ENCODE results near the gene ZC3H10.
"Not testable (repeated sequence)": the region's sequence is repeated elsewhere in the genome, so short reads cannot be mapped to it uniquely, and the experiment has no call there.

The ZC3H10 gene

GRCh38 chr12:56117778-56118687 lies at the start of gene ZC3H10:
Gene ZC3H10 (plus strand): TSS chr12:56118266. CDS start chr12:56120563, 2,297 bp downstream.
- Histone ChIP-seq H3K27ac (peak within 1 kb of the TSS; percentile 94), H3K36me3 (peaks cover 38% of the 10 kb centered on the region), H3K9me3 (no peaks in the 10 kb centered on the region), H3K27me3 (no peaks in the 10 kb centered on the region), H3K4me1 (peaks cover 25% of the 10 kb centered on the region), H3K4me2 (peak within 1 kb of the TSS; percentile 93), H3K9ac (peak within 1 kb of the TSS; percentile 95), H3K4me3 (peak within 1 kb of the TSS; percentile 78), H4K20me1 (peaks cover 9% of the 10 kb centered on the region; the same call in 1 of the 2 replicates)
- TF ChIP-seq Cebpa-rat (IDR thresholded peaks at IDR 0.05), result no peak

- no peaks in the 10 kb centered on the region for H3K36me3 ChIP-seq
- H3K27me3 ChIP-seq, result no peaks in the 10 kb centered on the region
- H3K4me1 ChIP-seq, result no peaks in the 10 kb centered on the region
- no peak overlapping the region for H3K9ac ChIP-seq
- no peaks in the 10 kb centered on the region for H4K20me1 ChIP-seq
- H3K4me3 ChIP-seq, result no peak overlapping the region
- TF ChIP-seq Cebpa-rat (IDR thresholded peaks at IDR 0.05), result no peak
- H3K4me2 ChIP-seq, result no peak overlapping the region
- no peak overlapping the region for H3K27ac ChIP-seq
- no peaks in the 10 kb centered on the region for H3K9me3 ChIP-seq
Measured at GRCh38 chr12:56071648-56072047, 46.4 kb upstream of the ZC3H10 start.

- H3K36me3 ChIP-seq, result no peaks in the 10 kb centered on the region
- H3K27ac ChIP-seq, result no peak overlapping the region
- peaks cover 6% of the 10 kb centered on the region for H3K4me1 ChIP-seq
- no peak overlapping the region for H3K4me3 ChIP-seq
- no peaks in the 10 kb centered on the region for H3K9me3 ChIP-seq
- H3K4me2 ChIP-seq, result no peak overlapping the region
- H3K27me3 ChIP-seq, result peaks cover 15% of the 10 kb centered on the region
- H3K9ac ChIP-seq, result no peak overlapping the region
- H4K20me1 ChIP-seq, result no peaks in the 10 kb centered on the region
- no peak for TF ChIP-seq Cebpa-rat (IDR thresholded peaks at IDR 0.05)
Measured at GRCh38 chr12:56074396-56074795, 43.7 kb upstream of the ZC3H10 start.

- H3K9ac ChIP-seq, H4K20me1 ChIP-seq, H3K4me2 ChIP-seq, H3K36me3 ChIP-seq, H3K4me3 ChIP-seq, H3K27ac ChIP-seq, H3K9me3 ChIP-seq: not testable (repeated sequence)
- peaks cover 28% of the 10 kb centered on the region for H3K4me1 ChIP-seq
- peaks cover 42% of the 10 kb centered on the region for H3K27me3 ChIP-seq
Measured at GRCh38 chr12:56077966-56078365, 40.1 kb upstream of the ZC3H10 start.

GRCh38 chr12:56078427-56078826 lies 39.6 kb upstream of the ZC3H10 start:
- H4K20me1 ChIP-seq, result no peaks in the 10 kb centered on the region
- TF ChIP-seq Cebpa-rat (IDR thresholded peaks at IDR 0.05), result no peak
- peaks cover 28% of the 10 kb centered on the region for H3K4me1 ChIP-seq
- H3K9ac ChIP-seq, result no peak overlapping the region
- no peak overlapping the region for H3K27ac ChIP-seq
- no peak overlapping the region for H3K4me3 ChIP-seq
- no peaks in the 10 kb centered on the region for H3K9me3 ChIP-seq
- H3K27me3 ChIP-seq, result peaks cover 42% of the 10 kb centered on the region
- H3K4me2 ChIP-seq, result no peak overlapping the region; the same call in 1 of the 2 replicates
- H3K36me3 ChIP-seq, result no peaks in the 10 kb centered on the region

- peaks cover 28% of the 10 kb centered on the region for H3K4me1 ChIP-seq
- peak overlapping the region; percentile 66 for H3K4me3 ChIP-seq
- H3K9ac ChIP-seq, result peak overlapping the region; percentile 21; the same call in 1 of the 2 replicates
- H3K36me3 ChIP-seq, result no peaks in the 10 kb centered on the region
- H3K4me2 ChIP-seq, result peak overlapping the region; percentile 91
- no peaks in the 10 kb centered on the region for H3K9me3 ChIP-seq
- TF ChIP-seq Cebpa-rat (IDR thresholded peaks at IDR 0.05), result no peak
- peaks cover 42% of the 10 kb centered on the region for H3K27me3 ChIP-seq
- H3K27ac ChIP-seq, result no peak overlapping the region
- H4K20me1 ChIP-seq, result no peaks in the 10 kb centered on the region
Measured at GRCh38 chr12:56078931-56079722, 38.9 kb upstream of the ZC3H10 start.

GRCh38 chr12:56079723-56080555 lies 38.1 kb upstream of the ZC3H10 start, which contains the start of gene ERBB3:
Gene ERBB3 (plus strand): TSS chr12:56080165. CDS start chr12:56080301, 136 bp downstream.
- no peak for TF ChIP-seq Cebpa-rat (IDR thresholded peaks at IDR 0.05)
- Histone ChIP-seq H3K36me3 (no peaks in the 10 kb centered on the region), H3K4me1 (peaks cover 28% of the 10 kb centered on the region), H3K4me2 (peak within 1 kb of the TSS; percentile 91), H4K20me1 (no peaks in the 10 kb centered on the region), H3K9ac (peak within 1 kb of the TSS; percentile 21; the same call in 1 of the 2 replicates), H3K9me3 (no peaks in the 10 kb centered on the region), H3K27me3 (peaks cover 42% of the 10 kb centered on the region), H3K27ac (no peak within 1 kb of the TSS), H3K4me3 (peak within 1 kb of the TSS; percentile 66)

- Histone ChIP-seq H4K20me1 (no peaks in the 10 kb centered on the region), H3K4me2 (peak overlapping the region; percentile 91), H3K9ac (no peak overlapping the region), H3K27me3 (peaks cover 42% of the 10 kb centered on the region), H3K4me1 (peaks cover 28% of the 10 kb centered on the region), H3K27ac (no peak overlapping the region), H3K4me3 (peak overlapping the region; percentile 66; the same call in 1 of the 2 replicates), H3K36me3 (no peaks in the 10 kb centered on the region), H3K9me3 (no peaks in the 10 kb centered on the region)
- TF ChIP-seq Cebpa-rat (IDR thresholded peaks at IDR 0.05), result no peak
Measured at GRCh38 chr12:56080556-56081138, 37.4 kb upstream of the ZC3H10 start.

Data from BLaER1 (cell line).